Activated T-cell treated with anti-CD3 and anti-CD28 coated beads, Interleukin-2, amount 50 U/mL, for 72 hours (primary cell): ENCODE measurements around the gene CLDN22. TPM values are rescaled to one million over a fixed set of nuclear protein-coding genes. Genes with fewer than 3 reads are reported as not detected.

ENCODE experiments used
- ATAC-seq, 2 donors: fragments of 150-1000 bp; cut with Tn5 transposase; replicated peaks in 1 of 2; 2 replicates each; pipeline ENCODE4 v1.10.0; 2021; ENCODE audit warnings: moderate library complexity in 2 of 2, mild to moderate bottlenecking in 1 of 2
- DNase-seq, 2 donors: peaks; one replicate each; pipeline ENCODE4 v3.0.0; 2021 to 2022; ENCODE audit warnings: mixed read lengths in 1 of 2
- H3K27ac Mint-ChIP-seq: one replicate; pipeline ENCODE4 v1.8.0; 2022; ENCODE audit warnings: mild to moderate bottlenecking, moderate library complexity, mixed read lengths
- H3K27me3 Mint-ChIP-seq: one replicate; pipeline ENCODE4 v1.8.0; 2022; ENCODE audit warnings: low read depth, mixed read lengths
- H3K36me3 Mint-ChIP-seq, 2 donors: one replicate each; pipeline ENCODE4 v1.8.0; 2022; ENCODE audit warnings: mixed read lengths in 2 of 2, mild to moderate bottlenecking in 1 of 2; ENCODE audit not compliant: insufficient read depth in 2 of 2
- H3K4me1 Mint-ChIP-seq: one replicate; pipeline ENCODE4 v1.8.0; 2022; ENCODE audit warnings: low read depth, mixed read lengths
- H3K4me3 Mint-ChIP-seq, 2 donors: one replicate each; pipeline ENCODE4 v1.8.0; 2022; ENCODE audit warnings: mild to moderate bottlenecking in 2 of 2, mixed read lengths in 2 of 2, moderate library complexity in 2 of 2
- H3K9me3 Mint-ChIP-seq, 2 donors: one replicate each; pipeline ENCODE4 v1.8.0; 2022; ENCODE audit warnings: mixed read lengths in 2 of 2
- total RNA-seq, 2 donors: library from RNA; stranded (reverse); gene quantifications; one replicate each; pipeline ENCODE4 v1.2.3, GENCODE V29; 2022

The CLDN22 gene
- total RNA-seq, 2 donors from 2014 or later, result not detected

- no peak overlapping the region for H3K27ac Mint-ChIP-seq
- no peaks in the 10 kb centered on the region for H3K36me3 Mint-ChIP-seq
- H3K9me3 Mint-ChIP-seq, result no peaks in the 10 kb centered on the region
- H3K4me1 Mint-ChIP-seq, result no peaks in the 10 kb centered on the region
- DNase-seq (no peak), ATAC-seq (no peak)
- no peak overlapping the region for H3K4me3 Mint-ChIP-seq
- no peaks in the 10 kb centered on the region for H3K27me3 Mint-ChIP-seq
Observed at GRCh38 chr4:183300655-183301054, 19.4 kb downstream of the CLDN22 start.

DNA sequence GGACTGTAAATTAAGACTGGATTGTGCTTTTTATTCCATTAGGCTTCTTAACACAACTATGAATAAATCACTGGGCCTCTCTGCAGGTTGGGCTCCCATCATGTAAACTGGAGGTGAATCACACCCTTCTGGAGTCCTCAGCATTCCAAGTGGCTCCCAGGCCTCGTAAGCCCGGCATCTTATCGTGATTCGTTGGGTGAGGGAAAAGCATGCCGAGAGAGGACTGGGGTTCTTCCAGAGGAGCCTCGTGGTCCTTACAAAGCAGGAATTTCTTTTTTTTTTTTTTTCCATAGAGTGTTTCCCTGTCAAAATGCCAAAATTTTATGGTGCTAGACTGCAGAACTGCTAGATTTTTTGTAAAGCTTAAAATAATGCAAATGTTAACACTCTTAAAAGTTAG is 20.0 kb downstream of the CLDN22 start:
- Mint-ChIP-seq H3K4me1 (no peaks in the 10 kb centered on the region), H3K27ac (no peak overlapping the region), H3K9me3 (no peaks in the 10 kb centered on the region), H3K4me3 (no peak overlapping the region), H3K36me3 (no peaks in the 10 kb centered on the region), H3K27me3 (no peaks in the 10 kb centered on the region)
- ATAC-seq, result no peak
- DNase-seq, result no peak

DNA sequence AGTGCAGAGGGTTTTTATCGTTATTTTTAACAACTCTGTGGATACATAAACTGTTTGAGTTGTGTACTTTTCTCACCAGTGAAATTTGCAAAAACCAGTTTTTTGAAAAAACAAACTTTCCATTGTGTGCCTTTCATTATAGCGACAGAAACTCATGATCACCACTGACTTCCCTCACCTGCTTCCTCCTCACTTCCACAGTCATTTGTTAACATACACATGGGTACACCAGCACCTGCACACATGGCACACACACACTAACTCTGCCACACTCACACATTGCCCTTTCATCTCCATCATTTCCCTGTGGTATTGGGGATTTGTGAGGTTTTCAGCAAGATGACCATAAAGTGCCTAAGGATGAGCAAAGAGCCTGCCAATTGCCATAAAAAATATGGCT is 20.6 kb downstream of the CLDN22 start:
- H3K4me3 Mint-ChIP-seq, result no peak overlapping the region
- no peaks in the 10 kb centered on the region for H3K27me3 Mint-ChIP-seq
- ATAC-seq (no peak), DNase-seq (no peak)
- H3K4me1 Mint-ChIP-seq, result no peaks in the 10 kb centered on the region
- no peak overlapping the region for H3K27ac Mint-ChIP-seq
- H3K9me3 Mint-ChIP-seq, result no peaks in the 10 kb centered on the region
- H3K36me3 Mint-ChIP-seq, result no peaks in the 10 kb centered on the region

DNA sequence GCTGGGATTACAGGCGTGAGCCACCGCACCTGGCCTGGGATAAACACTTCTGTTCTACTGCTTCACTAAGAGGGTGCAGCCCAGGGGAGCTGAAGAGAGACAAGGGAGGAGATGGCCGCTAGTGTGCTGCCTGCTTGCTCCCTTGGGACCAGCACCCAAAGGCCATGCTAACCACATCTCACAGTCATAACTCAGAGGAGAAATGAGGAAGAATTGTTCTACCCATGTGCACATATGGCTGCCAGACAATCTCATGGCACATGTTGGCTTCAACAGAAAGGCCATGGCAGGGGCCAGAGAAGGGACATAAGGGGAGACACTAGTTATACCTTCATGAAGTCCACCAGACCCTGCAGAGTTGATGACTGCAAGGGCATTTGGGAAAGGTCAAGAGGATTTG is 22.4 kb downstream of the CLDN22 start:
- DNase-seq (no peak), ATAC-seq (no peak)
- H3K27me3 Mint-ChIP-seq, result no peaks in the 10 kb centered on the region
- no peak overlapping the region for H3K4me3 Mint-ChIP-seq
- no peak overlapping the region for H3K27ac Mint-ChIP-seq
- no peaks in the 10 kb centered on the region for H3K36me3 Mint-ChIP-seq
- H3K9me3 Mint-ChIP-seq, result no peaks in the 10 kb centered on the region
- no peaks in the 10 kb centered on the region for H3K4me1 Mint-ChIP-seq

DNA sequence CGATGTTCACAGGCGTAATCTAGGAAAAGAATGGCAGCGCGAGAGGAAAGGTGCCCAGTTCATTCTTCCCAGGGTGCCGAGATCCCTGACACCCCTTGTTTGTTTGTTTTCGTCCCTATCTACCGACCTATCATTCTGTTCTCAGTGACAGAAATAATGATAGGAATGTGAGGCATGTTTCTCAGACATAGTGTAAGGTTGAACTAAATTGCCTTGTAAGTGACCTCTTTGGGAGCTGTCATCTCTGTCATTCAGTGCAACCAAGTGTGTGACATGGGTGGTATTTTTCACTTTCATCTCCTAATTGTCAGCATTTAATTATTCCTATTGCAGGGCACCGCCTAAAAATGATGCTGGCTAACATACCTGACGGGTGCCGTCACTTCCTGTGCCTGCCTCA is 24.4 kb downstream of the CLDN22 start:
- ATAC-seq (no peak), DNase-seq (no peak)
- no peak overlapping the region for H3K4me3 Mint-ChIP-seq
- no peak overlapping the region for H3K27ac Mint-ChIP-seq
- no peaks in the 10 kb centered on the region for H3K36me3 Mint-ChIP-seq
- H3K4me1 Mint-ChIP-seq, result no peaks in the 10 kb centered on the region
- no peaks in the 10 kb centered on the region for H3K27me3 Mint-ChIP-seq
- no peaks in the 10 kb centered on the region for H3K9me3 Mint-ChIP-seq

DNA sequence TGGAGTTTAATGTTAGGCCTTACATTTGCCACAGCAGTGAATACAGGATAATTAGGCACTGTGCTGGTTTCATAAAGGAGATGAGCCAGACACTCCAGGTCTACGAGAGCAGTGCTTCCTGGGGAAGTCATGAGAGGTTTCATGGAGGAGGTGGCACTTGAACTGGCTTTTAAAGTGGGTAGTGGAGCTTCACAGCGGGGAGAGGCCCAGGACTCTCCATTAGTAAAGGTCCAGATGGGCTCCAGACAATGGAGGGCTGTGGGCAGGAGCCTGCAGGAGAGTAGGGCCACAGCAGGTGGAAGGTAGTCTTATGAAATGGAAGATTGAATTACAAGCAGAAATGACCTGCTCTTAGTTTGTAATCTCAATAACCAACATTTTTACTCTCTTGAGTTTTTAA is 29.0 kb downstream of the CLDN22 start:
- no peaks in the 10 kb centered on the region for H3K9me3 Mint-ChIP-seq
- no peak overlapping the region for H3K27ac Mint-ChIP-seq
- DNase-seq (no peak), ATAC-seq (no peak)
- no peak overlapping the region for H3K4me3 Mint-ChIP-seq
- H3K36me3 Mint-ChIP-seq, result no peaks in the 10 kb centered on the region
- no peaks in the 10 kb centered on the region for H3K4me1 Mint-ChIP-seq
- no peaks in the 10 kb centered on the region for H3K27me3 Mint-ChIP-seq

GRCh38 chr4:183289688-183290087 is 30.4 kb downstream of the CLDN22 start:
- Mint-ChIP-seq H3K36me3 (no peaks in the 10 kb centered on the region), H3K9me3 (no peaks in the 10 kb centered on the region), H3K27me3 (no peaks in the 10 kb centered on the region), H3K4me1 (no peaks in the 10 kb centered on the region), H3K27ac (no peak overlapping the region), H3K4me3 (no peak overlapping the region)
- no peak for DNase-seq
- ATAC-seq, result no peak

DNA sequence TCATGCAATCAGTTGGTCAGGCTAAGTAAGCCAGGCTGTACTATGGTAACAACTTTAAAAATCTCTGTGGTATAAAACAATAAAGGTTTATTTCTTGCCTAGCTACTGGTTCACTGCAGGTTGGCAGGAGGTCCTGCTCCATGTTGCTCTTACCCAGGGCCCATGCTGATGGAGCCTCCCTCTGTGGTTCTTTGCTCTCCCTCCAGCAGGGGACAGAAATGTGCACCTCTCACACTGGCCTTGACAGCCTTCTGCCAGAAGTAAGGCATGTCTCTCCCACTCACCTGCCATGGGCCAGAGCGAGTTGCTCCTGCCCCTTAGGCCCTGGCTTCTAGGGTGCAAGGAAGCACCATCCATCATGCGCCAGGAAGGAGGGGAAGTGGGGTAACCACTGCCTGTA is 31.1 kb downstream of the CLDN22 start:
- Mint-ChIP-seq H3K27me3 (no peaks in the 10 kb centered on the region), H3K9me3 (no peaks in the 10 kb centered on the region), H3K36me3 (no peaks in the 10 kb centered on the region), H3K4me3 (no peak overlapping the region), H3K27ac (no peak overlapping the region), H3K4me1 (no peaks in the 10 kb centered on the region)
- ATAC-seq (no peak), DNase-seq (no peak)

DNA sequence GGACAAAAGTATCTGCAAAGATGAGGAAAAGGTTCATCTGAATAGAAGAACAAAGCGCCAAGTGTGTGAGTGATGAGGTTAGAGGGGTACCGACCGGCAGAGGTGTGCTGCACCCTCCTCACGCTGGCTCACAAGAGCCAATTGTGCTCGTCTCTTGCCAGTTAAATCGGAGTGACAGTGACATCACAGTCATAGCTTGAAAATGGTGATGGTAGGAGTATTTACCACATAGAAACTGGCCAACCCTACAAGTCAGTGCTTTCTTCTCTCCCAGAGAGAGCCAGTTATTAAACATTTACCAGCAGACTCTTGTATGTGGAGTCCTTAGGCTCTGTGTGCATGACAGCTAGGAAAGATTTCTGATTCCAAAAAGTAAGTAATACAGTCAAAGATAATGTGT is 32.4 kb downstream of the CLDN22 start:
- DNase-seq, result no peak
- no peaks in the 10 kb centered on the region for H3K4me1 Mint-ChIP-seq
- H3K9me3 Mint-ChIP-seq, result no peaks in the 10 kb centered on the region
- no peak overlapping the region for H3K4me3 Mint-ChIP-seq
- no peaks in the 10 kb centered on the region for H3K27me3 Mint-ChIP-seq
- no peak overlapping the region for H3K27ac Mint-ChIP-seq
- no peak for ATAC-seq
- no peaks in the 10 kb centered on the region for H3K36me3 Mint-ChIP-seq

- Mint-ChIP-seq H3K27ac (no peak overlapping the region), H3K4me3 (no peak overlapping the region), H3K27me3 (no peaks in the 10 kb centered on the region), H3K9me3 (no peaks in the 10 kb centered on the region), H3K36me3 (no peaks in the 10 kb centered on the region), H3K4me1 (no peaks in the 10 kb centered on the region)
- DNase-seq (no peak), ATAC-seq (no peak)
Observed at GRCh38 chr4:183287309-183287659, 32.8 kb downstream of the CLDN22 start.

- ATAC-seq, result no peak
- no peaks in the 10 kb centered on the region for H3K9me3 Mint-ChIP-seq
- no peaks in the 10 kb centered on the region for H3K27me3 Mint-ChIP-seq
- H3K36me3 Mint-ChIP-seq, result no peaks in the 10 kb centered on the region
- no peak overlapping the region for H3K27ac Mint-ChIP-seq
- no peak for DNase-seq
- no peak overlapping the region for H3K4me3 Mint-ChIP-seq
- H3K4me1 Mint-ChIP-seq, result no peaks in the 10 kb centered on the region
Observed at GRCh38 chr4:183286590-183287308, 33.3 kb downstream of the CLDN22 start.

- Mint-ChIP-seq H3K27ac (no peak overlapping the region), H3K36me3 (no peaks in the 10 kb centered on the region), H3K4me1 (no peaks in the 10 kb centered on the region), H3K27me3 (no peaks in the 10 kb centered on the region), H3K4me3 (no peak overlapping the region), H3K9me3 (no peaks in the 10 kb centered on the region)
- DNase-seq (no peak), ATAC-seq (no peak)
Observed at GRCh38 chr4:183285886-183286285, 34.2 kb downstream of the CLDN22 start.

DNA sequence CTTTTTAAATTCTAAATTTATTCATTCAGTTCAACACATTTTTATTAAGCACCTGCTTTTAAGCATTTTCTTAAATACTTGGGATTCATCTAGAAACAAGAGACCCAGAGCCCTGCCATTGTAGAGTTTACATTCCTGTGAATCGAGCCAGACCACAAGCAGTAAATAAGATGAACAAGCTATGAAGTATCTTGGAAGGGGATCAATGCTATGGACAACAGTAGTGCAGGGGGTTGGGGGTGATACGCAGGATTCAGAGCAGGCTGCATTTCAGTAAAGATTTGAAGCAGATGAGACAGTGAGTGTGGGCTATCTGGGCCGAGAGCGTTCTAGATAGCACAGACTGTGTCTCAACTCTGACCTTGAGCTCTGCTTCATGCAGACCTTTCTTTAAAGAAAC is 35.1 kb downstream of the CLDN22 start:
- Mint-ChIP-seq H3K27me3 (no peaks in the 10 kb centered on the region), H3K4me3 (no peak overlapping the region), H3K36me3 (no peaks in the 10 kb centered on the region), H3K9me3 (no peaks in the 10 kb centered on the region), H3K4me1 (no peaks in the 10 kb centered on the region), H3K27ac (no peak overlapping the region)
- ATAC-seq (no peak), DNase-seq (no peak)

GRCh38 chr4:183284258-183284785 is 35.8 kb downstream of the CLDN22 start:
- Mint-ChIP-seq H3K27ac (no peak overlapping the region), H3K4me3 (no peak overlapping the region), H3K4me1 (no peaks in the 10 kb centered on the region), H3K9me3 (no peaks in the 10 kb centered on the region), H3K36me3 (no peaks in the 10 kb centered on the region), H3K27me3 (no peaks in the 10 kb centered on the region)
- DNase-seq (no peak), ATAC-seq (no peak)
